ENCODE measurements around the gene ATP5PD. TPM values are rescaled to one million over a fixed set of nuclear protein-coding genes. Genes with fewer than 3 reads are reported as not detected.

ATP5PD gene
- total and polyA plus RNA-seq, 2 of the 13 experiments (the other 11 are each of a cell fraction or from before 2014, with no cell fraction given), result 158 to 428 TPM

GRCh38 chr17:75096082-75096625 lies 49.4 kb upstream of the ATP5PD start (continued):
- no peak for TF ChIP-seq E2F5 (CRISPR knock-in tag; conservative IDR thresholded peaks at IDR 0.05)
- no peak for TF ChIP-seq CCAR2 (optimal IDR thresholded peaks at IDR 0.05; ENCODE audit: low read depth, low read length)
- TF ChIP-seq NFYC (CRISPR knock-in tag; IDR thresholded peaks at IDR 0.05), result no peak
- no peak for TF ChIP-seq ZNF101 (CRISPR knock-in tag; IDR thresholded peaks at IDR 0.05; ENCODE audit: borderline replicate concordance, low read depth)
- peak; percentile 80; the same call in 1 of the 2 replicates for TF ChIP-seq CBX5 (CRISPR knock-in tag; IDR thresholded peaks at IDR 0.05; ENCODE audit: borderline replicate concordance)
- 0 out of 2 replicates have a peak, but pooled peaks have one; percentile 10 for TF ChIP-seq STAG1 (CRISPR knock-in tag; IDR thresholded peaks at IDR 0.05)
- no peak for TF ChIP-seq PTBP1 (IDR thresholded peaks at IDR 0.05; ENCODE audit: low read depth, low read length, poor library complexity, severe bottlenecking)
- no peak for TF ChIP-seq PLSCR1 (CRISPR knock-in tag; IDR thresholded peaks at IDR 0.05; ENCODE audit: borderline replicate concordance)
- TF ChIP-seq, protein P1, sequence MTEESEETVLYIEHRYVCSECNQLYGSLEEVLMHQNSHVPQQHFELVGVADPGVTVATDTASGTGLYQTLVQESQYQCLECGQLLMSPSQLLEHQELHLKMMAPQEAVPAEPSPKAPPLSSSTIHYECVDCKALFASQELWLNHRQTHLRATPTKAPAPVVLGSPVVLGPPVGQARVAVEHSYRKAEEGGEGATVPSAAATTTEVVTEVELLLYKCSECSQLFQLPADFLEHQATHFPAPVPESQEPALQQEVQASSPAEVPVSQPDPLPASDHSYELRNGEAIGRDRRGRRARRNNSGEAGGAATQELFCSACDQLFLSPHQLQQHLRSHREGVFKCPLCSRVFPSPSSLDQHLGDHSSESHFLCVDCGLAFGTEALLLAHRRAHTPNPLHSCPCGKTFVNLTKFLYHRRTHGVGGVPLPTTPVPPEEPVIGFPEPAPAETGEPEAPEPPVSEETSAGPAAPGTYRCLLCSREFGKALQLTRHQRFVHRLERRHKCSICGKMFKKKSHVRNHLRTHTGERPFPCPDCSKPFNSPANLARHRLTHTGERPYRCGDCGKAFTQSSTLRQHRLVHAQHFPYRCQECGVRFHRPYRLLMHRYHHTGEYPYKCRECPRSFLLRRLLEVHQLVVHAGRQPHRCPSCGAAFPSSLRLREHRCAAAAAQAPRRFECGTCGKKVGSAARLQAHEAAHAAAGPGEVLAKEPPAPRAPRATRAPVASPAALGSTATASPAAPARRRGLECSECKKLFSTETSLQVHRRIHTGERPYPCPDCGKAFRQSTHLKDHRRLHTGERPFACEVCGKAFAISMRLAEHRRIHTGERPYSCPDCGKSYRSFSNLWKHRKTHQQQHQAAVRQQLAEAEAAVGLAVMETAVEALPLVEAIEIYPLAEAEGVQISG (CRISPR knock-in tag; IDR thresholded peaks at IDR 0.05), result peak; percentile 25; the same call in 1 of the 2 replicates
- no peak for TF ChIP-seq ZBTB39 (CRISPR knock-in tag; IDR thresholded peaks at IDR 0.05)
- TF ChIP-seq, protein P2, sequence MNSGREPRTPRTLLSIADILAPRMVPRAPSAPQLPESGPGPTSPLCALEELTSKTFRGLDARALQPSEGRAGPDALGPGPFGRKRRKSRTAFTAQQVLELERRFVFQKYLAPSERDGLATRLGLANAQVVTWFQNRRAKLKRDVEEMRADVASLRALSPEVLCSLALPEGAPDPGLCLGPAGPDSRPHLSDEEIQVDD (CRISPR knock-in tag; IDR thresholded peaks at IDR 0.05; ENCODE audit: borderline replicate concordance), result no peak
- TF ChIP-seq SMAD1 (CRISPR knock-in tag; IDR thresholded peaks at IDR 0.05; ENCODE audit: borderline replicate concordance, low read depth), result no peak
- TF ChIP-seq BRD4 (CRISPR knock-in tag; IDR thresholded peaks at IDR 0.05), result no peak
- no peak for TF ChIP-seq NCOA5 (CRISPR knock-in tag; IDR thresholded peaks at IDR 0.05)
- TF ChIP-seq ZNF597 (CRISPR knock-in tag; IDR thresholded peaks at IDR 0.05), result no peak
- no peak for TF ChIP-seq SOX6 (IDR thresholded peaks at IDR 0.05)
- TF ChIP-seq SOX6 (CRISPR knock-in tag; IDR thresholded peaks at IDR 0.05), result peak; percentile 53
- TF ChIP-seq ZNF644 (CRISPR knock-in tag; IDR thresholded peaks at IDR 0.05; ENCODE audit: low read depth), result no peak
- no peak for TF ChIP-seq ZNF251 (CRISPR knock-in tag; IDR thresholded peaks at IDR 0.05)
- no peak for TF ChIP-seq U2AF1 (optimal IDR thresholded peaks at IDR 0.05; ENCODE audit: low read depth, low read length)
- no peak for TF ChIP-seq BCL3 (CRISPR knock-in tag; IDR thresholded peaks at IDR 0.05)
